Mucosa of descending colon (tissue), 3 donors: ENCODE data around the gene MRPL58. TPM values are rescaled to one million over a fixed set of nuclear protein-coding genes. Genes with fewer than 3 reads are reported as not detected.

ENCODE experiments used
- ATAC-seq: fragments of 200-7000 bp; cut with Tn5 transposase; one replicate; pipeline ENCODE4 v1.9.1; 2020; ENCODE audit warnings: mild to moderate bottlenecking, moderate library complexity
- DNase-seq, 3 donors: peaks; one replicate each; pipeline ENCODE4 v3.0.0-alpha.2; 2020
- H3K36me3 ChIP-seq: fragments of 200-600 bp; one replicate; pipeline ENCODE4 v1.8.0; 2021; ENCODE audit warnings: low read depth, mild to moderate bottlenecking
- H3K4me1 ChIP-seq: fragments of 200-600 bp; one replicate; pipeline ENCODE4 v1.8.0; 2021; ENCODE audit warnings: low read depth, mild to moderate bottlenecking
- H3K4me3 ChIP-seq: fragments of 200-600 bp; one replicate; pipeline ENCODE4 v1.8.0; 2021; ENCODE audit warnings: mild to moderate bottlenecking
- H3K9me3 ChIP-seq: fragments of 200-600 bp; one replicate; pipeline ENCODE4 v1.8.0; 2021; ENCODE audit warnings: mild to moderate bottlenecking
- intact Hi-C, 2 donors: fragments of 100-400 bp; cut with DNase I in 1 of 2; cut with micrococcal nuclease in 1 of 2; formaldehyde crosslinking; loops; one replicate each; pipeline versions ENCODE4 v1.11.0 to v1.11.1; 2022; cut with DNase I, micrococcal nuclease
- total RNA-seq, 3 donors: library from RNA; stranded (reverse); fragmentation: NEBNext Ultra II Directional in 2 of 3; extraction: Animal tissue kit (Norgen Biotek cat#: 25700) in 2 of 3; gene quantifications; one replicate each; pipeline versions ENCODE4 v1.2.1 to v1.2.4, GENCODE V29; 2021 to 2023
- TF ChIP-seq, protein P1 (sequence below): fragments of 200-600 bp; IDR thresholded peaks from one replicate; pipeline ENCODE4 v1.8.0; 2022; ENCODE audit warnings: antibody characterized with exemption, mild to moderate bottlenecking
- donor health status: DM: no; HTN: no; CAD: no; lungs with moderate emphysema.
- donor health status: DM: no; HTN: no; CAD: no.
- donor health status: DM: no; HTN: yes; CAD: no.

The MRPL58 gene
- total RNA-seq, 3 donors from 2014 or later, result 24.7 to 32.9 (median 25.4) TPM

DNA sequence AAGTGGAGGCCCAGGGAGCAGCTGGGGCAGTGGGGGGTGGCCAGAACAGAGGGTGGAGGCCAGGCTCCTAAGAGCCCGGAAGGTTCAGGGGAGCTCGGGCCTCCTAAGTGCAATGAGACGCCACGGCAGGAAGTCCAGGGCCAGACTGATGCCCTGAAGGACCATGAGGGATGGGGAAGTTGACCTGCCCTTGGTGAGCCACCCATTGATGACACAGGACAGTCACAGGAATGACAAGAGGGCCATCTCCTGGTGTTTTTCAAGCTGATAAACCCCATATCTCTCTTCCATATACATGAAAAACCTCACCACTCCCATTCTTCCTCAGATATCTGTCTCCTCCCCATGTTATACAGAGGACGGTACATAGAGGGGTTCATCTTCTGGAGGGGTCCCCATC lies 5.8 kb upstream of the MRPL58 start:
- intact Hi-C loops, result no loop called here
- no peak for ATAC-seq

DNA sequence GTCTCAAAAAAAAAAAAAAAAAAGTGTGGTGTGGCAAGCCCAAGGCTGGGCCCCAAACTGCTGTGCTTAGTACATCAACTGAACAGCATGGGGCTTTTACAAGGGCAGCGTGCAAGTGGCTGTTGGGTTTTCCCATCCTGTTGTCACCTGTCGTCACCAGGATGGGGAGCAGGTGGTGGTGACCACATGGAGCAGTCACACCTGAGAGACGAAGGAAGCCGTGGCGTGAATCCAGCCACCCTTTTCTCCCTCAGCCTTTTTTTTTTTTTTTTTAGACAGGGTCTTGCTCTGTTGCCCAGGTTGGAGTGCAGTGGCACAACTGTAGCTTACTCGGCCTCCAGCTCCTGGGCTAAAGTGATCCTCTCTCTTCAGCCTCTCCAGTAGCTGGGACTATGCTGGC lies 4.1 kb upstream of the MRPL58 start:
- Histone ChIP-seq H3K36me3 (no peaks in the 10 kb centered on the region), H3K4me3 (no peak overlapping the region), H3K4me1 (peaks cover 15% of the 10 kb centered on the region), H3K9me3 (no peaks in the 10 kb centered on the region)
- ATAC-seq, result no peak
- DNase-seq, result no peak
- TF ChIP-seq, protein P1, sequence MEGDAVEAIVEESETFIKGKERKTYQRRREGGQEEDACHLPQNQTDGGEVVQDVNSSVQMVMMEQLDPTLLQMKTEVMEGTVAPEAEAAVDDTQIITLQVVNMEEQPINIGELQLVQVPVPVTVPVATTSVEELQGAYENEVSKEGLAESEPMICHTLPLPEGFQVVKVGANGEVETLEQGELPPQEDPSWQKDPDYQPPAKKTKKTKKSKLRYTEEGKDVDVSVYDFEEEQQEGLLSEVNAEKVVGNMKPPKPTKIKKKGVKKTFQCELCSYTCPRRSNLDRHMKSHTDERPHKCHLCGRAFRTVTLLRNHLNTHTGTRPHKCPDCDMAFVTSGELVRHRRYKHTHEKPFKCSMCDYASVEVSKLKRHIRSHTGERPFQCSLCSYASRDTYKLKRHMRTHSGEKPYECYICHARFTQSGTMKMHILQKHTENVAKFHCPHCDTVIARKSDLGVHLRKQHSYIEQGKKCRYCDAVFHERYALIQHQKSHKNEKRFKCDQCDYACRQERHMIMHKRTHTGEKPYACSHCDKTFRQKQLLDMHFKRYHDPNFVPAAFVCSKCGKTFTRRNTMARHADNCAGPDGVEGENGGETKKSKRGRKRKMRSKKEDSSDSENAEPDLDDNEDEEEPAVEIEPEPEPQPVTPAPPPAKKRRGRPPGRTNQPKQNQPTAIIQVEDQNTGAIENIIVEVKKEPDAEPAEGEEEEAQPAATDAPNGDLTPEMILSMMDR, result no peak
- intact Hi-C loops, result no loop called here

More for the DNA sequence above, 5.8 kb upstream of the MRPL58 start:
- H3K4me3 ChIP-seq, result no peak overlapping the region
- no peak for DNase-seq
- no peaks in the 10 kb centered on the region for H3K9me3 ChIP-seq
- no peaks in the 10 kb centered on the region for H3K36me3 ChIP-seq
- TF ChIP-seq, protein P1, result no peak
- H3K4me1 ChIP-seq, result peaks cover 11% of the 10 kb centered on the region

DNA sequence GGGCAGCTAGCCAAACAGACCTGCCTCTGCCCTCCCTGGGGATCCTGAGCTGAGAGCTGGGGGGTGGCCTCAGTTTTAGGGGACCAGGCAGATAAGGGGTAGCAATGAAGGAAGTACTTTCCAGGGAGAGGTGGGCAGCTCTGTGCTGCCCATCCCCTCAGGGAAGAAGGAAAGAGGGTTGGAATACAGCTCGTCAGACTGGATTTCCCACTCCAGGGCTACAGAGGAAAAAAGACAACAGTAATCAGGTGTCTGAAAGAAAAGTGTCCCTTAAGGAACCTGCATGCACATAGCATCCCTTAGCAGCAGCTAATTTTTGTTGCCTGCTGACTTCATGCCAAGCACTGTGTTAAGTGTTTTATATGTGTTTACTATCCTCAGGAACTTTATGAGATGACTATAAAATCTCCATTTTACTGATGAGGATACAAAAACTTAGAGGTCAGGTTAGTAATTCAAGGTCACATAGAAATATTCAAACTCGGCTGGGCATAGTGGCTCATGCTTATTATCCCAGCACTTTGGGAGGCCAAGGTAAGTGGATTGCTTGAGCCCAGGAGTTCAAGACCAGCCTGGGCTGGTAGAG lies 3.2 kb upstream of the MRPL58 start:
- ATAC-seq (peak; percentile 50), DNase-seq (peak in 1 of 3 donors; percentile 73)
- TF ChIP-seq, protein P1, result no peak

DNA sequence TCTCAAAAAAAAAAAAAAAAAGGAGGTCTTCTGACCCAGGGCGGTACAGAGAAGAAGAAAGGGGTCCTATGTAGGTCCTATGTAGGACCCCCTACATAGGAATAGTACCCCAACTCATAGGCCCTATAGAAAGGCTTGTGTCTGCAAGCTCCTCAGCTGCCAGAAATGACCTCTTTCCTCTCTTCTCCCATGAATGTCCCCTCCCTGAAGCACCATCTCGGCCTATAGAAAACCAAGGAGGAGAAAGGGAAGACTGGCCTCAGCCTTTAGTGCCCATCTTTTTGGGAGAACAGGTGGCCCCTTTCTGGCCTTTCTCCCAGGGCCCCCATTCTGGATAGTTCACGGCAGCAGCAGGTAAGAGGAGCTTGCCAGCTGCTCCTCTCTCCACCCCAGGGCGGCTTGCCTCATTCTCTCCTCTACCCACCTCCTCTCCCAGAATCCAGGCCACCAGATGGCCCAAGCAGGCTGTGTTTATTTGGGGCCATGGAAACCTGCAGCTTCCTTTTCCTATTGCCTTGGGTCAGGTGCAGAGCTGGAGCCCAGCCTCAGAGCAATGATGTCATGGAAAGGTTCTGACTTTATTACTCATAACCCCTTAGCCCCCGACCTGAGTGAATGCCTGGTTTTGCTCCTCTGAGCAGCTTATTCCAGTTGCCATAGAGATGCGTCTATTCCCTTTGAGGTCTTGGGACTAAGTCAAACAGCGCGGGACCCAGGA lies 1.6 kb upstream of the MRPL58 start:
- Histone ChIP-seq H3K4me1 (peaks cover 20% of the 10 kb centered on the region), H3K9me3 (no peaks in the 10 kb centered on the region), H3K36me3 (no peaks in the 10 kb centered on the region), H3K4me3 (no peak overlapping the region)
- ATAC-seq, result peak; percentile 63
- DNase-seq, result peak; percentile 57 to 64 (median 61)
- intact Hi-C loops, result no loop called here
- TF ChIP-seq, protein P1, result no peak

More for the DNA sequence above, 3.2 kb upstream of the MRPL58 start:
- Histone ChIP-seq H3K4me1 (peaks cover 20% of the 10 kb centered on the region), H3K36me3 (no peaks in the 10 kb centered on the region), H3K4me3 (no peak overlapping the region), H3K9me3 (no peaks in the 10 kb centered on the region)
- intact Hi-C loops, result no loop called here

DNA sequence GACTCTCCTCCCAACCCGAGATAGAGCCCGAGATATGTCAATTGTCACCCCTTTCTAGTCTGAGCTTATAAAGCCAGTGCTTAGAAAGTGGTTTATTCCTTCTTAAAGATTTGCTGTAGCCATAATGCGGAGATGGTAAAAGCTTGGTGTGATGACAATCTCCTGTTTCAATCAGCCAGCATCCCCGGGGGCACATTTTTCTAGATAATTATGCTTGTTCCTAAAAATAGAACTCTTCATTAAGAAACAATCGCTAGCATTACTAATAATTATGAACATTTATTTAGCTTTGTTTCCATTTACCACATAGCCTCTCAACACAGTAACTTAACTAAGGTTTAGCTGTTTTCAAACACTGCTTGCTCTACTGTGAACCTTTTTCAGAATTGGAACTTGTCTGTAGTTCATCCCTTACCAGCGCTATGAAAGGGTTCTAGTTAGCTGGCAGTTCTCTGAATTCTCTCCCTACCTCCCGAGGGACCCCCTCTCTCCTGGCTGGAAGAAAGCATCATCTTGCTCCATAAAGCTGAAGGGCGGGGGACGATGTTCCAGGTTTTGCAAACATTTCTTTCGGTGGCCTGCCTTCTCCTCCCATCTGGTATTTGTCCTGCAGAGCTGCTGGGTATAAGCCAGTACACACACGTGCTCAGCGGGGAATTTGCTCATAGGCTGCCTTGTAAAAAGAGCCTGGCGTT lies 922 bp upstream of the MRPL58 start:
- TF ChIP-seq, protein P1, result no peak
- ATAC-seq, result peak; percentile 62
- peak in 2 of 3 donors; percentile 56 to 76 for DNase-seq
- intact Hi-C loops, result no loop called here
- H3K4me3 ChIP-seq, result no peak overlapping the region
- peaks cover 20% of the 10 kb centered on the region for H3K4me1 ChIP-seq
- H3K9me3 ChIP-seq, result no peaks in the 10 kb centered on the region
- H3K36me3 ChIP-seq, result no peaks in the 10 kb centered on the region
